HEK293 (cell line): ENCODE measurements around the gene CFAP410.

Experiments
- CTCF ChIA-PET: fragments of 350-600 bp; formaldehyde crosslinking; extraction: SDS; loops from one replicate; lab custom pipeline; 2021; ENCODE audit warnings: antibody characterized with exemption; lab: Yijun Ruan, JAX
- POLR2A ChIA-PET: fragments of 300-600 bp; formaldehyde crosslinking; extraction: SDS; loops from one replicate; lab custom pipeline; 2020; ENCODE audit warnings: antibody characterized with exemption, inconsistent platforms; lab: Yijun Ruan, JAX
- H3K27ac ChIP-seq: fragments of 200-500 bp; sonication (Bioruptor generic); 2 replicates; pipeline ENCODE4 v1.5.1; 2014; ENCODE audit warnings: low read depth, low read length, control low read depth, inconsistent platforms; ENCODE audit errors: extremely low read depth
- H3K36me3 ChIP-seq, 2 experiments: fragments of 200-500 bp in 1 of 2; sonication (Bioruptor generic) in 1 of 2; 1 replicate in 1 of 2; 2 replicates in 1 of 2; pipeline ENCODE4 v1.5.1; 2014 to 2017; ENCODE audit warnings: inconsistent platforms in 2 of 2, low read length in 2 of 2; ENCODE audit not compliant: control insufficient read depth in 2 of 2, insufficient read depth in 1 of 2
- H3K4me1 ChIP-seq: fragments of 200-500 bp; sonication (Bioruptor generic); 2 replicates; pipeline ENCODE4 v1.5.1; 2014; ENCODE audit warnings: mild to moderate bottlenecking, low read length, inconsistent platforms; ENCODE audit not compliant: control insufficient read depth, insufficient read depth
- H3K4me3 ChIP-seq: 2 replicates; pipeline ENCODE4 v1.5.1; 2011; ENCODE audit warnings: low read depth, mild to moderate bottlenecking, control low read depth, low read length, moderate library complexity
- H3K9me3 ChIP-seq: fragments of 200-500 bp; sonication (Bioruptor generic); 2 replicates; pipeline ENCODE4 v1.5.1; 2014; ENCODE audit warnings: low read depth, low read length, inconsistent platforms; ENCODE audit not compliant: control insufficient read depth, insufficient read depth
- AEBP2 ChIP-seq: fragments of 450-650 bp; formaldehyde crosslinking; IDR thresholded peaks from 2 replicates; pipeline ENCODE4 v1.5.1; 2016; ENCODE audit warnings: missing biosample characterization, missing genetic modification characterization, borderline replicate concordance
- BCL6B ChIP-seq: fragments of 450-650 bp; formaldehyde crosslinking; IDR thresholded peaks from 2 replicates; pipeline ENCODE4 v1.5.1; 2017; ENCODE audit warnings: missing biosample characterization, missing genetic modification characterization
- CTCF ChIP-seq: fragments of 450-650 bp; formaldehyde crosslinking; IDR thresholded peaks from 2 replicates; pipeline ENCODE4 v1.5.1; 2016; ENCODE audit warnings: missing biosample characterization, missing genetic modification characterization
- IKZF3 ChIP-seq: fragments of 450-650 bp; IDR thresholded peaks from 2 replicates; pipeline ENCODE4 v1.5.0; 2018; ENCODE audit warnings: missing biosample characterization, mild to moderate bottlenecking, missing genetic modification characterization, moderate library complexity
- KLF16 ChIP-seq: fragments of 450-650 bp; formaldehyde crosslinking; IDR thresholded peaks from 2 replicates; pipeline ENCODE4 v1.5.1; 2017; ENCODE audit warnings: missing biosample characterization, missing genetic modification characterization
- KLF9 ChIP-seq: fragments of 450-650 bp; formaldehyde crosslinking; IDR thresholded peaks from 2 replicates; pipeline ENCODE4 v1.5.1; 2016; ENCODE audit warnings: missing biosample characterization, missing genetic modification characterization, low read depth
- PRDM1 ChIP-seq: fragments of 450-650 bp; formaldehyde crosslinking; IDR thresholded peaks from 2 replicates; pipeline ENCODE4; 2016; ENCODE audit warnings: missing biosample characterization, missing genetic modification characterization
- PRDM10 ChIP-seq: fragments of 450-650 bp; formaldehyde crosslinking; IDR thresholded peaks from 2 replicates; pipeline ENCODE4 v1.5.1; 2016; ENCODE audit warnings: missing biosample characterization, missing genetic modification characterization
- REST ChIP-seq: fragments of 450-650 bp; formaldehyde crosslinking; IDR thresholded peaks from 2 replicates; pipeline ENCODE4 v1.5.1; 2016; ENCODE audit warnings: missing biosample characterization, missing genetic modification characterization
- SALL2 ChIP-seq: fragments of 450-650 bp; formaldehyde crosslinking; IDR thresholded peaks from 2 replicates; pipeline ENCODE4 v1.5.0; 2017; ENCODE audit warnings: missing biosample characterization, mild to moderate bottlenecking, missing genetic modification characterization, borderline replicate concordance
- ZBTB11 ChIP-seq: fragments of 450-650 bp; formaldehyde crosslinking; conservative IDR thresholded peaks from 2 replicates; pipeline ENCODE4 v1.5.1; 2016; ENCODE audit warnings: low read depth, missing biosample characterization, missing genetic modification characterization
- ZNF157 ChIP-seq: fragments of 450-650 bp; formaldehyde crosslinking; IDR thresholded peaks from 2 replicates; pipeline ENCODE4 v1.5.1; 2016; ENCODE audit warnings: missing biosample characterization, missing genetic modification characterization
- ZNF239 ChIP-seq: fragments of 450-650 bp; formaldehyde crosslinking; IDR thresholded peaks from 2 replicates; pipeline ENCODE4 v1.5.1; 2016; ENCODE audit warnings: missing biosample characterization, missing genetic modification characterization
- ZNF311 ChIP-seq: fragments of 450-650 bp; formaldehyde crosslinking; IDR thresholded peaks from 2 replicates; pipeline ENCODE4 v1.5.1; 2017; ENCODE audit warnings: missing biosample characterization, missing genetic modification characterization, borderline replicate concordance
- ZNF571 ChIP-seq: fragments of 450-650 bp; formaldehyde crosslinking; IDR thresholded peaks from 2 replicates; pipeline ENCODE4 v1.5.0; 2017; ENCODE audit warnings: missing biosample characterization, missing genetic modification characterization
- ZNF692 ChIP-seq: fragments of 450-650 bp; formaldehyde crosslinking; IDR thresholded peaks from 2 replicates; pipeline ENCODE4 v1.5.1; 2016; ENCODE audit warnings: missing biosample characterization, missing genetic modification characterization
- ZNF707 ChIP-seq: fragments of 450-650 bp; formaldehyde crosslinking; IDR thresholded peaks from 2 replicates; pipeline ENCODE4 v1.5.1; 2016; ENCODE audit warnings: missing biosample characterization, missing genetic modification characterization

CFAP410 gene

GRCh38 chr21:44374601-44375280 lies 35.6 kb upstream of the CFAP410 start:
- no peaks in the 10 kb centered on the region for H3K36me3 ChIP-seq
- POLR2A ChIA-PET, result no interaction called here
- TF ChIP-seq KLF9 (tag by site-specific recombination), result no peak
- no peak for TF ChIP-seq ZNF571
- TF ChIP-seq ZNF157 (tag by site-specific recombination), result no peak
- TF ChIP-seq ZNF311, result no peak
- TF ChIP-seq PRDM10 (tag by site-specific recombination), result no peak
- TF ChIP-seq CTCF (tag by site-specific recombination), result no peak
- TF ChIP-seq ZNF707 (tag by site-specific recombination), result no peak
- no peak for TF ChIP-seq PRDM1 (tag by site-specific recombination)
- no peak for TF ChIP-seq SALL2 (tag by site-specific recombination)
- TF ChIP-seq ZNF692 (tag by site-specific recombination), result no peak
- TF ChIP-seq BCL6B, result no peak
- TF ChIP-seq KLF16 (tag by site-specific recombination), result no peak
- TF ChIP-seq AEBP2 (tag by site-specific recombination), result no peak
- no peak for TF ChIP-seq REST
- no peak for TF ChIP-seq IKZF3 (tag by site-specific recombination)
- TF ChIP-seq ZBTB11 (tag by site-specific recombination), result no peak
- no peak for TF ChIP-seq ZNF239 (tag by site-specific recombination)
- TF ChIP-seq, all 188 proteins: peak for 0
- Histone ChIP-seq H3K4me1 (no peaks in the 10 kb centered on the region), H3K4me3 (no peak overlapping the region), H3K9me3 (no peaks in the 10 kb centered on the region), H3K27ac (no peak overlapping the region)
- CTCF ChIA-PET, result no interaction called here
